DND-41 (cell line): Measurements from ENCODE around the gene ENTPD6.

ENCODE experiments used
- ATAC-seq: fragments of 200-7000 bp; cut with Tn5 transposase; 3 replicates; pipeline ENCODE4 v1.9.1; 2021; ENCODE audit warnings: low read depth; ENCODE audit not compliant: insufficient read depth
- DNase-seq: peaks from one replicate; pipeline ENCODE4 v3.0.0-alpha.2; 2020
- H2AFZ ChIP-seq: 2 replicates; pipeline ENCODE4 v1.6.0; 2012; ENCODE audit warnings: low read depth, low read length
- H3K27ac ChIP-seq: 2 replicates; pipeline ENCODE4 v1.5.1; 2012; ENCODE audit warnings: low read length, inconsistent platforms
- H3K27me3 ChIP-seq: fragments of 200-600 bp; sonication (generic); 2 replicates; pipeline ENCODE4 v1.6.0; 2012; ENCODE audit warnings: low read length, mild to moderate bottlenecking, inconsistent platforms; ENCODE audit not compliant: insufficient read depth, poor library complexity
- H3K36me3 ChIP-seq: 2 replicates; pipeline ENCODE4 v1.5.1; 2012; ENCODE audit warnings: low read length, inconsistent platforms; ENCODE audit not compliant: insufficient read depth
- H3K4me1 ChIP-seq: 2 replicates; pipeline ENCODE4 v1.5.1; 2012; ENCODE audit warnings: mild to moderate bottlenecking, low read length; ENCODE audit not compliant: insufficient read depth
- H3K4me2 ChIP-seq: 2 replicates; pipeline ENCODE4 v1.6.0; 2012; ENCODE audit warnings: mild to moderate bottlenecking, moderate library complexity, low read length, inconsistent platforms; ENCODE audit not compliant: insufficient read depth
- H3K4me3 ChIP-seq, 2 experiments: fragments of 200-600 bp in 1 of 2; shearing (Covaris generic) in 1 of 2; 2 replicates each; pipeline ENCODE4 v1.5.1; 2012 to 2016; ENCODE audit warnings: inconsistent platforms in 2 of 2, low read length in 2 of 2, mild to moderate bottlenecking in 2 of 2, low read depth in 1 of 2, moderate library complexity in 1 of 2
- H3K79me2 ChIP-seq: 2 replicates; pipeline ENCODE4 v1.6.0; 2012; ENCODE audit warnings: low read length, inconsistent platforms; ENCODE audit not compliant: insufficient read depth
- H3K9ac ChIP-seq: 2 replicates; pipeline ENCODE4 v1.6.0; 2012; ENCODE audit warnings: low read depth, mild to moderate bottlenecking, inconsistent platforms, low read length, moderate library complexity
- H3K9me3 ChIP-seq: 2 replicates; pipeline ENCODE4 v1.5.1; 2012; ENCODE audit warnings: low read length, moderate library complexity, mild to moderate bottlenecking, inconsistent platforms; ENCODE audit not compliant: insufficient read depth, severe bottlenecking
- H4K20me1 ChIP-seq: 2 replicates; pipeline ENCODE4 v1.6.0; 2012; ENCODE audit warnings: low read length; ENCODE audit not compliant: insufficient read depth
- EZH2 ChIP-seq: IDR thresholded peaks from 3 replicates; pipeline ENCODE4 v1.6.1; 2012; ENCODE audit warnings: borderline replicate concordance, low read depth, mild to moderate bottlenecking, moderate library complexity, low read length, inconsistent platforms; ENCODE audit not compliant: severe bottlenecking
- TF ChIP-seq, protein P1 (sequence below): IDR thresholded peaks from 2 replicates; pipeline ENCODE4 v1.5.1; 2012; ENCODE audit warnings: borderline replicate concordance, low read length, moderate library complexity, mild to moderate bottlenecking; ENCODE audit not compliant: poor library complexity, severe bottlenecking; ENCODE audit errors: extremely low read depth

Gene ENTPD6

DNA sequence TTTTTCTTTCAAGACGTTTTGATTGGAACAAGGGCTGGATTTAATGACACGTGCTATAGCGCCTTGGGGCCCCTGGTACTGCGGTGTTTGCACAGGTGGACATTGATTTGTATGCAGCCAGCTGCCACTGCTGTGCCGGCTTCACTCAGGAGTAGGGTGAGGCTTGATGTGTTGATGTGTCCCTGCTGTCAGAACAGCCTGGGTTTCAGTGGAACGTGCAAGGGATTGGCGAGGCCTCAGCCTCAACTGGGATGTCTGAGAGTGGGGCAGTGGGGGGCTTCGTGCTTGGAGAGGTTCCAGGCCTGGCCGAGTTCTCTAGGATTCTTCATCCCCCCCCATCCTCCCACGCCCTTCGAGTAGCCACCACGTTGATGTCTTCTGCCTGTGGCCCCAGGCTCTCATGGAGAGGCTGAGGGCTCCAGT lies 75.3 kb downstream of the ENTPD6 start:
- peaks cover 10% of the 10 kb centered on the region for H4K20me1 ChIP-seq
- H3K36me3 ChIP-seq = peaks cover 70% of the 10 kb centered on the region
- TF ChIP-seq, protein P1, sequence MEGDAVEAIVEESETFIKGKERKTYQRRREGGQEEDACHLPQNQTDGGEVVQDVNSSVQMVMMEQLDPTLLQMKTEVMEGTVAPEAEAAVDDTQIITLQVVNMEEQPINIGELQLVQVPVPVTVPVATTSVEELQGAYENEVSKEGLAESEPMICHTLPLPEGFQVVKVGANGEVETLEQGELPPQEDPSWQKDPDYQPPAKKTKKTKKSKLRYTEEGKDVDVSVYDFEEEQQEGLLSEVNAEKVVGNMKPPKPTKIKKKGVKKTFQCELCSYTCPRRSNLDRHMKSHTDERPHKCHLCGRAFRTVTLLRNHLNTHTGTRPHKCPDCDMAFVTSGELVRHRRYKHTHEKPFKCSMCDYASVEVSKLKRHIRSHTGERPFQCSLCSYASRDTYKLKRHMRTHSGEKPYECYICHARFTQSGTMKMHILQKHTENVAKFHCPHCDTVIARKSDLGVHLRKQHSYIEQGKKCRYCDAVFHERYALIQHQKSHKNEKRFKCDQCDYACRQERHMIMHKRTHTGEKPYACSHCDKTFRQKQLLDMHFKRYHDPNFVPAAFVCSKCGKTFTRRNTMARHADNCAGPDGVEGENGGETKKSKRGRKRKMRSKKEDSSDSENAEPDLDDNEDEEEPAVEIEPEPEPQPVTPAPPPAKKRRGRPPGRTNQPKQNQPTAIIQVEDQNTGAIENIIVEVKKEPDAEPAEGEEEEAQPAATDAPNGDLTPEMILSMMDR = no peak
- TF ChIP-seq EZH2 = no peak
- H3K9me3 ChIP-seq = no peaks in the 10 kb centered on the region
- H3K27ac ChIP-seq = no peak overlapping the region
- H3K4me2 ChIP-seq = no peak overlapping the region
- H3K4me3 ChIP-seq = no peak overlapping the region
- 0 out of 2 replicates have a peak, but pooled peaks cover 1% of the 10 kb centered on the region for H3K79me2 ChIP-seq
- no peak overlapping the region for H2AFZ ChIP-seq
- H3K4me1 ChIP-seq = no peaks in the 10 kb centered on the region
- H3K27me3 ChIP-seq = no peaks in the 10 kb centered on the region
- H3K9ac ChIP-seq = no peak overlapping the region
- DNase-seq = no peak
- ATAC-seq = no peak

DNA sequence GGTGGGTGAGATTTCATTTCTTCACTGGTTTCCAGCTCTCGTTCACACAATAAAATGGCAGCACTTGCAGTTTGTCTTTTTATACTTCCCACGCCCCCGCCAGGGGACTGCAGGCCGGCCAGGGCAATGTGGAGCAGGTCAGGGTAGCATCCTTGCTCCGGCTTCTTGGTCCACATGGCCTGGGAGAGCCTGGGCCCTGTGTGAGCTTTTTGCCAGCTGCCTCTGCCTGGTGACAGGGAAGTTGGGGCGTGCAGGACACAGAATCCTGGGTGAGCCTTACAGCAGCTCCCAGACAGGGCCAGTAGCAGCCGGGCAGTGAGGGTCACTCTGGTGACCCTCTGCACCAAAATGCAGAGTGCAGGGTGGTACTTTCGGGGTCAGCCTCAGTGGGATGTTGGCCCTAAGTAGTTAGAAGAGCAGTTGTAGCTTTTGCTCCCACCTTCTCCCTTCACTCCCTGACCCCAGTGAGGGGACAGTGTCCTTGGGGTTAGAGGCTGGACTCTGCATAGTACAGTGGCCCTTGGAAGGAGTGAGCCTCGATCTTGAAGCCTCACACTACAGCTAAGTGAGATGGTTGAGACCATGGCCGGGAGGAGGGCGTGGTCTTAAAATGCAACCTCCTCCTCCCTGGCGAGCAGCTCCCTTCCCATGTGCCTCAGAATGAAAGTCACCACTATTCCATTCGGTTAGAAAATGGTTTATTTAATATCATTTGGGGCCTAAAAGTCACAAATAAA lies 76.1 kb downstream of the ENTPD6 start:
- no peaks in the 10 kb centered on the region for H3K4me1 ChIP-seq
- no peak overlapping the region for H2AFZ ChIP-seq
- no peak overlapping the region for H3K4me3 ChIP-seq
- H3K9me3 ChIP-seq = no peaks in the 10 kb centered on the region
- H3K36me3 ChIP-seq = peaks cover 78% of the 10 kb centered on the region
- no peaks in the 10 kb centered on the region for H3K27me3 ChIP-seq
- H3K79me2 ChIP-seq = 0 out of 2 replicates have a peak, but pooled peaks cover 1% of the 10 kb centered on the region
- no peak for ATAC-seq
- no peak overlapping the region for H3K4me2 ChIP-seq
- TF ChIP-seq, protein P1 = no peak
- TF ChIP-seq EZH2 = no peak
- no peak for DNase-seq
- H4K20me1 ChIP-seq = peaks cover 10% of the 10 kb centered on the region
- no peak overlapping the region for H3K27ac ChIP-seq
- no peak overlapping the region for H3K9ac ChIP-seq

DNA sequence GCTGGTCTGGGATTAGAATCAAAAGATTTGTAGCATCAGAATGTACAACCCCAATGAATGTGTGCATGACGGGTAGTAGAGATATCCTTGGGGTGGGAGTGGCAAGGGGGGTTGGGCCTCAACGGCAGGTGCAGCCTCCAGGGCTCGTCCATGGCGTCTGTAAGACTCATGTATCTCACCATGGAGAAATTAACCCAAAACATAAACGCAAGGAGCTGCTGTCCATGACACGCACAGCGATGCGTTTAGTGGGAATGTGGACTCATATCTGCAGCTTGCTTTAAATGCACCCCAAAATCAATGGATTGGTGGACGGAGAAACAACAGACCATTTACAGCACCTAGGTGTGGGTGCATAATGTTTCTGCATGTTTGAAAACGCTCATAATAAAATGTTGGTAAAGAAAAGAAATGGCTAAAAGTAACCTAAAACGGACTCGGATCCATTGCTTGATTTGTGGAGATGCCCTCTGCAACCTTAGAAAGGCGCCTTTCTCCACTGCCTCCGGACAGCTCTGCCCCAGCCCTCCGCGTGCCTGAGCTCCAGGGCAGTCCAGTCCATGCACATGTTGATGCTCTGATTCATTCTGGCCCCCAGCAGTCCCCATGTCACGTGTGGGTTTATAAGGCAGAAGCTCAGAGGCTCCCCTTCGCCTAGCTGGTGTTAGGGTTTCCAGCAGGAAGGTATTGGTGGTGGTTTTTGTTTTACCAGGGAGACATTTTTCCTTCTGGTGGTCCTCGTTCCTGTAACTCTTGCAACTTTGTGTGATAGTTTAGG lies 76.9 kb downstream of the ENTPD6 start:
- no peaks in the 10 kb centered on the region for H3K9me3 ChIP-seq
- DNase-seq (no peak), ATAC-seq (no peak)
- no peak overlapping the region for H3K27ac ChIP-seq
- TF ChIP-seq, protein P1 = no peak
- no peak for TF ChIP-seq EZH2
- H3K9ac ChIP-seq = no peak overlapping the region
- no peak overlapping the region for H3K4me3 ChIP-seq
- no peaks in the 10 kb centered on the region for H3K79me2 ChIP-seq
- peaks cover 86% of the 10 kb centered on the region for H3K36me3 ChIP-seq
- no peaks in the 10 kb centered on the region for H3K4me1 ChIP-seq
- H3K4me2 ChIP-seq = no peak overlapping the region
- H2AFZ ChIP-seq = no peak overlapping the region
- peaks cover 10% of the 10 kb centered on the region for H4K20me1 ChIP-seq
- no peaks in the 10 kb centered on the region for H3K27me3 ChIP-seq
